Esophagus muscularis mucosa (tissue), 3 donors: ENCODE results near the gene PRSS56.

Experiments
- CTCF ChIP-seq, 3 experiments: fragments of 200-600 bp in 2 of 3; fragments of 450-650 bp in 1 of 3; sonication (generic) in 2 of 3; IDR thresholded peaks; one replicate each; pipeline ENCODE4 v1.5.1; 2017 to 2019; ENCODE audit warnings: antibody characterized with exemption in 3 of 3, mild to moderate bottlenecking in 2 of 3, moderate library complexity in 1 of 3
- POLR2A ChIP-seq: fragments of 450-650 bp; IDR thresholded peaks from one replicate; pipeline ENCODE4 v1.6.1; 2017; ENCODE audit warnings: antibody characterized with exemption, moderate library complexity, mild to moderate bottlenecking, low read depth
- POLR2AphosphoS5 ChIP-seq, 2 donors: sonication (generic); formaldehyde crosslinking; IDR thresholded peaks; one replicate each; pipeline ENCODE4 v1.6.1; 2017; ENCODE audit warnings: antibody characterized with exemption in 2 of 2

- no peak for TF ChIP-seq POLR2AphosphoS5 (IDR thresholded peaks at IDR 0.05)
- no peak for TF ChIP-seq CTCF (IDR thresholded peaks at IDR 0.05)
- TF ChIP-seq POLR2A: no peak
Observed at GRCh38 chr2:232513353-232513752, 6.8 kb upstream of the PRSS56 start.
